SK-N-SH (cell line): ENCODE measurements around the gene AHCY. TPM values are rescaled to one million over a fixed set of nuclear protein-coding genes. Genes with fewer than 3 reads are reported as not detected.

Experiments used
- CTCF ChIA-PET: fragments of 300-600, 350-600 bp; formaldehyde crosslinking; extraction: SDS; loops from one replicate; lab custom pipeline; 2021; lab: Yijun Ruan, JAX
- POLR2A ChIA-PET: fragments of 350-600 bp; sonication (Branson Sonifier 250); formaldehyde crosslinking; extraction: SDS; loops from one replicate; lab custom pipeline; 2020; ENCODE audit warnings: antibody characterized with exemption, inconsistent platforms; lab: Yijun Ruan, JAX
- DNase-seq: peaks from one replicate; pipeline ENCODE4 v3.0.0; 2012
- H2AFZ ChIP-seq: fragments of 200-600 bp; sonication (generic); 2 replicates; pipeline ENCODE4 v1.8.1; 2016; ENCODE audit warnings: antibody characterized with exemption, mild to moderate bottlenecking, low read depth
- H3F3A ChIP-seq: fragments of 200-600 bp; sonication (generic); replicated peaks from 2 replicates; pipeline ENCODE3; 2016; ENCODE audit warnings: antibody characterized with exemption, mild to moderate bottlenecking; ENCODE audit not compliant: insufficient read depth
- H3K27ac ChIP-seq, 2 experiments: fragments of 200-500 bp in 1 of 2; fragments of 200-600 bp in 1 of 2; sonication (Bioruptor generic) in 1 of 2; sonication (generic), shearing (Covaris generic) in 1 of 2; 2 replicates each; pipeline versions ENCODE4 v1.5.1 to v1.6.1; 2014 to 2016; ENCODE audit warnings: low read depth in 2 of 2, inconsistent platforms in 1 of 2, low read length in 1 of 2, mild to moderate bottlenecking in 1 of 2, mixed read lengths in 1 of 2
- H3K27me3 ChIP-seq: fragments of 200-600 bp; sonication (generic), shearing (Covaris generic); 2 replicates; pipeline ENCODE4 v1.6.1; 2016; ENCODE audit warnings: mixed run types; ENCODE audit not compliant: insufficient read depth
- H3K36me3 ChIP-seq, 2 experiments: fragments of 200-500 bp in 1 of 2; fragments of 200-600 bp in 1 of 2; sonication (Bioruptor generic) in 1 of 2; sonication (generic) in 1 of 2; replicated peaks in 1 of 2; 2 replicates each; pipeline versions ENCODE3 to v1.5.1; 2014 to 2016; ENCODE audit warnings: low read length in 1 of 2, mild to moderate bottlenecking in 1 of 2; ENCODE audit not compliant: insufficient read depth in 2 of 2, control insufficient read depth in 1 of 2
- H3K4me1 ChIP-seq, 2 experiments: fragments of 200-500 bp in 1 of 2; fragments of 200-600 bp in 1 of 2; sonication (Bioruptor generic) in 1 of 2; sonication (generic), shearing (Covaris generic) in 1 of 2; 2 replicates each; pipeline versions ENCODE4 v1.5.1 to v1.6.1; 2014 to 2016; ENCODE audit warnings: low read depth in 1 of 2, low read length in 1 of 2, mixed run types in 1 of 2; ENCODE audit not compliant: insufficient read depth in 2 of 2, control insufficient read depth in 1 of 2
- H3K4me2 ChIP-seq: fragments of 200-600 bp; sonication (generic), shearing (Covaris generic); 2 replicates; pipeline ENCODE4 v1.6.1; 2017; ENCODE audit warnings: mixed run types
- H3K4me3 ChIP-seq, 2 experiments: fragments of 200-500 bp in 1 of 2; fragments of 200-600 bp in 1 of 2; sonication (Bioruptor generic) in 1 of 2; sonication (generic), shearing (Covaris generic) in 1 of 2; 2 replicates each; pipeline versions ENCODE4 v1.5.1 to v1.8.1; 2014 to 2016; ENCODE audit warnings: low read depth in 2 of 2, inconsistent platforms in 1 of 2, low read length in 1 of 2, mild to moderate bottlenecking in 1 of 2, mixed read lengths in 1 of 2, moderate library complexity in 1 of 2
- H3K79me2 ChIP-seq: fragments of 200-600 bp; sonication (generic); 2 replicates; pipeline ENCODE4 v1.8.1; 2017; ENCODE audit warnings: mild to moderate bottlenecking; ENCODE audit not compliant: insufficient read depth
- H3K9ac ChIP-seq: fragments of 200-600 bp; sonication (generic); 2 replicates; pipeline ENCODE4 v1.6.1; 2017; ENCODE audit warnings: mixed run types
- H3K9me2 ChIP-seq: fragments of 200-600 bp; sonication (generic); 2 replicates; pipeline ENCODE4 v1.6.1; 2017; ENCODE audit warnings: mixed run types
- H3K9me3 ChIP-seq: fragments of 200-600 bp; sonication (generic); 2 replicates; pipeline ENCODE4 v1.6.1; 2017; ENCODE audit warnings: mixed run types, mild to moderate bottlenecking, moderate library complexity
- H4K20me1 ChIP-seq: fragments of 200-600 bp; sonication (generic); 2 replicates; pipeline ENCODE4 v1.6.1; 2017; ENCODE audit warnings: mild to moderate bottlenecking, mixed run types; ENCODE audit not compliant: insufficient read depth
- ELF1 ChIP-seq: IDR thresholded peaks from 2 replicates; pipeline ENCODE4 v1.4.0; 2012
- EP300 ChIP-seq, 2 experiments: IDR thresholded peaks; 2 replicates each; pipeline versions ENCODE4 v1.4.0 to v1.6.1; 2012; ENCODE audit warnings: borderline replicate concordance in 1 of 2, low read depth in 1 of 2, low read length in 1 of 2
- EZH2phosphoT487 ChIP-seq: fragments of 200-600 bp; sonication (generic); IDR thresholded peaks from 2 replicates; pipeline ENCODE4 v1.6.1; 2017; ENCODE audit warnings: low read depth, mixed run types, mild to moderate bottlenecking, antibody characterized with exemption, moderate library complexity, borderline replicate concordance
- FOSL2 ChIP-seq: IDR thresholded peaks from 2 replicates; pipeline ENCODE4 v1.4.0; 2012; ENCODE audit warnings: low read depth, mild to moderate bottlenecking, moderate library complexity, borderline replicate concordance
- FOXJ3 ChIP-seq: sonication (generic); formaldehyde crosslinking; IDR thresholded peaks from 2 replicates; pipeline ENCODE4 v1.5.1; 2020; ENCODE audit warnings: mild to moderate bottlenecking, missing genetic modification reagents
- FOXM1 ChIP-seq: IDR thresholded peaks from 2 replicates; pipeline ENCODE4 v1.4.0; 2012; ENCODE audit warnings: low read depth, mild to moderate bottlenecking
- GATA2 ChIP-seq: sonication (generic); formaldehyde crosslinking; IDR thresholded peaks from 2 replicates; pipeline ENCODE4 v1.5.0; 2020; ENCODE audit warnings: mild to moderate bottlenecking, missing genetic modification reagents
- NRF1 ChIP-seq: IDR thresholded peaks from 2 replicates; pipeline ENCODE4 v1.6.1; 2012; ENCODE audit warnings: low read depth, mild to moderate bottlenecking, low read length
- POLR2AphosphoS5 ChIP-seq: IDR thresholded peaks from 2 replicates; pipeline ENCODE4 v1.6.1; 2012; ENCODE audit warnings: low read depth, low read length
- RCOR1 ChIP-seq: fragments of 150-350 bp; IDR thresholded peaks from 2 replicates; pipeline ENCODE4 v1.6.1; 2017; ENCODE audit warnings: antibody characterized with exemption, low read length
- RFX5 ChIP-seq: IDR thresholded peaks from 2 replicates; pipeline ENCODE4 v1.6.1; 2012; ENCODE audit warnings: mild to moderate bottlenecking, improper control_type of control experiment, low read length
- RXRA ChIP-seq: IDR thresholded peaks from 2 replicates; pipeline ENCODE4 v1.4.0; 2012; ENCODE audit warnings: low read depth, mild to moderate bottlenecking, borderline replicate concordance
- SIN3A ChIP-seq: IDR thresholded peaks from 2 replicates; pipeline ENCODE4 v1.6.1; 2012; ENCODE audit warnings: low read depth, mild to moderate bottlenecking, low read length, moderate library complexity, borderline replicate concordance
- SMC3 ChIP-seq: IDR thresholded peaks from 2 replicates; pipeline ENCODE4 v1.6.1; 2012; ENCODE audit warnings: low read depth, low read length, improper control_type of control experiment
- TAF1 ChIP-seq: IDR thresholded peaks from 2 replicates; pipeline ENCODE4 v1.6.1; 2012; ENCODE audit warnings: low read depth, mild to moderate bottlenecking, low read length, moderate library complexity, borderline replicate concordance
- TCF12 ChIP-seq: IDR thresholded peaks from 2 replicates; pipeline ENCODE4 v1.4.0; 2012
- TEAD4 ChIP-seq: IDR thresholded peaks from 2 replicates; pipeline ENCODE4 v1.4.0; 2012; ENCODE audit warnings: mild to moderate bottlenecking, borderline replicate concordance; ENCODE audit not compliant: insufficient read depth
- whole genome bisulfite sequencing: methylation state at CpG from one replicate; pipeline ENCODE4 v1.1.6; 2017; ENCODE audit warnings: low lambda C conversion rate; 5-methylcytosine and 5-hydroxymethylcytosine counted together
- polyA plus RNA-seq, 3 experiments: library from polyadenylated mRNA; depleted of rRNA; stranded (reverse); fragments of >200 nt; gene quantifications; 2 replicates each; pipeline ENCODE4 v1.2.3, GENCODE V29; 2012
- TF ChIP-seq, protein P1 (sequence below): fragments of 150-350 bp; IDR thresholded peaks from 2 replicates; pipeline ENCODE4 v1.6.1; 2016; ENCODE audit warnings: mild to moderate bottlenecking, low read depth, low read length
- TF ChIP-seq, protein P2 (sequence below): IDR thresholded peaks from 2 replicates; pipeline ENCODE4; 2012
- TF ChIP-seq, protein P3 (sequence below): fragments of 150-350 bp; IDR thresholded peaks from 2 replicates; pipeline ENCODE4 v1.6.1; 2017; ENCODE audit warnings: antibody characterized with exemption, low read length, low read depth, borderline replicate concordance
- TF ChIP-seq, protein P4 (sequence below): IDR thresholded peaks from 2 replicates; pipeline ENCODE4 v1.4.0; 2012; ENCODE audit warnings: low read depth, borderline replicate concordance

AHCY gene
- polyA plus RNA-seq, 1 of the 3 experiments (the other 2 are of a cell fraction): 196 TPM

DNA sequence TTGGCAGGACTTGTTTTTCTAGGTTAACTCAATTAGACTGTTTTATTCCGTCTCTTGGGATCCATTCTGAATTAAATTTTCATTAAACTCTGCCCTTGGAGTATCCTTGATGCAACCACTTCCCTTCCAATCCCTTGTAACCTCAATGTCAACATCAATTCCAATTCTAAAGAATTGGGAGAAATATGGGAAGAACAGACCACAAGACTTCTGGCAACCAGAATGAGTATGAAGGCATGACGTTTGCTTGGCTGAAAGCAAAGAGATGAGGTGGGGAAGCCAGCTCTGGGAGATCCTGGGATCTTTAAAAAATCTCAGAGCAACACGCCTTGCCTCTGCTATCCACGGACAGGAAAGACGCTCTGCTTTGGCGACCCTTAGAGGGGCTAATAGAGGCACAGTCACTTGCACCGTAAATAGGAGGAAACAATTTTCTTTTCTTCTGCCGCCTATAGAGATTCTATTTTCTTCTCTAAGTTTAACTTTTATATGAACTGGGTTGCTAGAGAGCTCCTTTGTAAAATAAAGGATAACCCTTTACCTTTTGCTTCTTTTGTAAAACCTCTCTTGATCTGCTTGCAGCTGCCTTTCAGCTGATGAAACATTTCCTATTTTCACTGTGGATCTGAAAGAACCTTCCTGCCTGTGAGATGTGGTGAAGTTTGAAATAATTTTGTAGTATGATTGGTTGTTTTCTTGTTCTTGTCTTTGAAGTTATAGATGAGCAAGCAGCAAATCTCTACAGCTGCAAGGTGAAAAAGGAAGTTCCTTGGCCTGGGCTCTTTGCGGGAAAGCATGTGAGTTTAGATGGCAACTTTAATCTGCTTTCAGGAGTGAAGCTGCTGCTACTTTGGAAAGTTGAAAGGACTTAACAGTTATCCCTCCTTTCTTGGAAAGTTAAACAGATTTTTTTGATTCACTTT lies 62.2 kb downstream of the AHCY start, which contains the start of gene ASIP:
Gene ASIP, plus strand, starts transcription at position 731 of the 923 bp plus-strand sequence. CDS start 18,952 bp downstream, outside the sequence.
- ChIA-PET POLR2A (no interaction called here), CTCF (interaction anchor here (0.7 to 1.5 kb wide), 2 partner anchors 16 to 50 kb away, joined by 4 read pairs; no protein-coding TSS in a partner anchor)
- no peaks in the 10 kb centered on the region for H3F3A ChIP-seq
- no peak within 1 kb of the TSS for H2AFZ ChIP-seq
- H3K27ac ChIP-seq: no peak within 1 kb of the TSS
- no peak for DNase-seq
- no peak within 1 kb of the TSS for H3K4me2 ChIP-seq
- no peaks in the 10 kb centered on the region for H3K9me2 ChIP-seq
- H3K9me3 ChIP-seq: peaks cover 17% of the 10 kb centered on the region
- no peak within 1 kb of the TSS for H3K4me3 ChIP-seq
- no peaks in the 10 kb centered on the region for H4K20me1 ChIP-seq
- H3K36me3 ChIP-seq: no peaks in the 10 kb centered on the region
- no peak for TF ChIP-seq ELF1
- no peak for TF ChIP-seq FOSL2
- TF ChIP-seq RCOR1: no peak
- no peak for TF ChIP-seq TCF12
- no peak for TF ChIP-seq SMC3
- TF ChIP-seq, protein P1, sequence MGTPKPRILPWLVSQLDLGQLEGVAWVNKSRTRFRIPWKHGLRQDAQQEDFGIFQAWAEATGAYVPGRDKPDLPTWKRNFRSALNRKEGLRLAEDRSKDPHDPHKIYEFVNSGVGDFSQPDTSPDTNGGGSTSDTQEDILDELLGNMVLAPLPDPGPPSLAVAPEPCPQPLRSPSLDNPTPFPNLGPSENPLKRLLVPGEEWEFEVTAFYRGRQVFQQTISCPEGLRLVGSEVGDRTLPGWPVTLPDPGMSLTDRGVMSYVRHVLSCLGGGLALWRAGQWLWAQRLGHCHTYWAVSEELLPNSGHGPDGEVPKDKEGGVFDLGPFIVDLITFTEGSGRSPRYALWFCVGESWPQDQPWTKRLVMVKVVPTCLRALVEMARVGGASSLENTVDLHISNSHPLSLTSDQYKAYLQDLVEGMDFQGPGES: no peak
- TF ChIP-seq, protein P2, sequence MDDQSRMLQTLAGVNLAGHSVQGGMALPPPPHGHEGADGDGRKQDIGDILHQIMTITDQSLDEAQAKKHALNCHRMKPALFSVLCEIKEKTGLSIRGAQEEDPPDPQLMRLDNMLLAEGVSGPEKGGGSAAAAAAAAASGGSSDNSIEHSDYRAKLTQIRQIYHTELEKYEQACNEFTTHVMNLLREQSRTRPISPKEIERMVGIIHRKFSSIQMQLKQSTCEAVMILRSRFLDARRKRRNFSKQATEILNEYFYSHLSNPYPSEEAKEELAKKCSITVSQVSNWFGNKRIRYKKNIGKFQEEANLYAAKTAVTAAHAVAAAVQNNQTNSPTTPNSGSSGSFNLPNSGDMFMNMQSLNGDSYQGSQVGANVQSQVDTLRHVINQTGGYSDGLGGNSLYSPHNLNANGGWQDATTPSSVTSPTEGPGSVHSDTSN: no peak
- TF ChIP-seq, protein P3, sequence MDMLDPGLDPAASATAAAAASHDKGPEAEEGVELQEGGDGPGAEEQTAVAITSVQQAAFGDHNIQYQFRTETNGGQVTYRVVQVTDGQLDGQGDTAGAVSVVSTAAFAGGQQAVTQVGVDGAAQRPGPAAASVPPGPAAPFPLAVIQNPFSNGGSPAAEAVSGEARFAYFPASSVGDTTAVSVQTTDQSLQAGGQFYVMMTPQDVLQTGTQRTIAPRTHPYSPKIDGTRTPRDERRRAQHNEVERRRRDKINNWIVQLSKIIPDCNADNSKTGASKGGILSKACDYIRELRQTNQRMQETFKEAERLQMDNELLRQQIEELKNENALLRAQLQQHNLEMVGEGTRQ: no peak
- TF ChIP-seq, protein P4, sequence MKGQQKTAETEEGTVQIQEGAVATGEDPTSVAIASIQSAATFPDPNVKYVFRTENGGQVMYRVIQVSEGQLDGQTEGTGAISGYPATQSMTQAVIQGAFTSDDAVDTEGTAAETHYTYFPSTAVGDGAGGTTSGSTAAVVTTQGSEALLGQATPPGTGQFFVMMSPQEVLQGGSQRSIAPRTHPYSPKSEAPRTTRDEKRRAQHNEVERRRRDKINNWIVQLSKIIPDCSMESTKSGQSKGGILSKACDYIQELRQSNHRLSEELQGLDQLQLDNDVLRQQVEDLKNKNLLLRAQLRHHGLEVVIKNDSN: no peak
- TF ChIP-seq TAF1: no peak
- peaks cover 0 to 5% of the 10 kb centered on the region in 2 experiments; a peak in 1 of 4 replicates for H3K4me1 ChIP-seq
- no peaks in the 10 kb centered on the region for H3K79me2 ChIP-seq
- no peak within 1 kb of the TSS for H3K9ac ChIP-seq
- no peaks in the 10 kb centered on the region for H3K27me3 ChIP-seq
- 68% methylated on average over 9 of the region's 9 CpGs for WGBS

DNA sequence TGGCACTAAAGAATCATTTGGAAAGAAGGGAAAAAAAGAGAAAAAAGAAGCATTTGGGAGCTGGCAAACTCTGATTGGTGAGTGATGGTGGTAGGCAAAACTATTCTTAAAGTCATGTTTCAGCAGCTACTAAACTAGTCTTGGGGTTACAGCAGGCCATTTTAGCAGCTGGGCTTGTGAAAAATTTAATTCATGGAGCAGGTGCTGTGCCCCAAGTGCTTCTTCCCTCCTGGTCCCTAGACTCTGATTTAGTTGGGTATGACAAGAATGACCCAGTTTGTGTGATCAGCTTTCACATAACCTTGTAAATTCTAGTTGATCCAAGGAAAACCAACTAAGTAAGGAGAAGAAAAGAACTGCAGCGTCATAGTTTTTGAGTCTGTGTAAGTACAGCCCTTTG lies 63.0 kb downstream of the AHCY start:
- H3K4me2 ChIP-seq: no peak overlapping the region
- H3K9ac ChIP-seq: no peak overlapping the region
- TF ChIP-seq NRF1 (no peak), EZH2phosphoT487 (no peak), FOXJ3 (CRISPR knock-in tag) (no peak), FOXM1 (no peak), RXRA (no peak), TAF1 (no peak), TCF12 (no peak), SIN3A (no peak), ELF1 (no peak), POLR2AphosphoS5 (no peak), TEAD4 (no peak), RCOR1 (no peak), EP300 (IDR thresholded peaks at IDR 0.05; ENCODE audit: borderline replicate concordance in 1 of 2, low read depth in 1 of 2, low read length in 1 of 2) (no peak), GATA2 (CRISPR knock-in tag) (no peak), RFX5 (no peak)
- TF ChIP-seq, protein P2: no peak

More for the DNA sequence above, 63.0 kb downstream of the AHCY start:
- POLR2A ChIA-PET: no interaction called here
- no peaks in the 10 kb centered on the region for H3K79me2 ChIP-seq
- 91% methylated on average over 1 of the region's 1 CpG for WGBS
- H3K4me3 ChIP-seq: no peak overlapping the region
- H3K27me3 ChIP-seq: no peaks in the 10 kb centered on the region
- H4K20me1 ChIP-seq: no peaks in the 10 kb centered on the region
- H3K4me1 ChIP-seq: peaks cover 0 to 5% of the 10 kb centered on the region in 2 experiments; a peak in 1 of 4 replicates
- no peak overlapping the region for H2AFZ ChIP-seq
- CTCF ChIA-PET: interaction anchor here (1.5 kb wide), 1 partner anchor 50 kb away, joined by 4 read pairs; no protein-coding TSS in a partner anchor
- DNase-seq: no peak
- H3K36me3 ChIP-seq: no peaks in the 10 kb centered on the region
- no peak overlapping the region for H3K27ac ChIP-seq
- H3K9me3 ChIP-seq: peaks cover 17% of the 10 kb centered on the region
- no peaks in the 10 kb centered on the region for H3F3A ChIP-seq
- no peaks in the 10 kb centered on the region for H3K9me2 ChIP-seq
